Measurements from ENCODE around the gene PKD2L2. TPM values are rescaled to one million over a fixed set of nuclear protein-coding genes. Genes with fewer than 3 reads are reported as not detected.
"Not testable (repeated sequence)": the region's sequence is repeated elsewhere in the genome, so short reads cannot be mapped to it uniquely, and the experiment has no call there.

PKD2L2 gene
- polyA plus RNA-seq, 3 donors = 0.26 to 0.58 (median 0.53) TPM

GRCh38 chr5:137880313-137880712, 8.9 kb upstream of the PKD2L2 start:
- no peak for DNase-seq

- no peak for DNase-seq
Measured at GRCh38 chr5:137887831-137888230, 1.4 kb upstream of the PKD2L2 start.

GRCh38 chr5:137888466-137888862, 793 bp upstream of the PKD2L2 start:
- DNase-seq = no peak

GRCh38 chr5:137890845-137891244, 1.6 kb downstream of the PKD2L2 start:
- DNase-seq = no peak

- no peak for DNase-seq
Measured at GRCh38 chr5:137891849-137892248, 2.6 kb downstream of the PKD2L2 start.

- no peak for DNase-seq
Measured at GRCh38 chr5:137894586-137894985, 5.3 kb downstream of the PKD2L2 start.

GRCh38 chr5:137896560-137896959, 7.3 kb downstream of the PKD2L2 start:
- no peak for DNase-seq

GRCh38 chr5:137899493-137899892, 10.2 kb downstream of the PKD2L2 start:
- no peak for DNase-seq

- no peak for DNase-seq
Measured at GRCh38 chr5:137901011-137901817, 12.0 kb downstream of the PKD2L2 start.

- no peak for DNase-seq
Measured at GRCh38 chr5:137902408-137903133, 13.3 kb downstream of the PKD2L2 start.

GRCh38 chr5:137914758-137915157, 25.5 kb downstream of the PKD2L2 start:
- DNase-seq = no peak

- DNase-seq = no peak
Measured at GRCh38 chr5:137916923-137917322, 27.7 kb downstream of the PKD2L2 start.

- no peak for DNase-seq
Measured at GRCh38 chr5:137921931-137922330, 32.7 kb downstream of the PKD2L2 start.

- no peak for DNase-seq
Measured at GRCh38 chr5:137923856-137924255, 34.6 kb downstream of the PKD2L2 start.

- DNase-seq = no peak
Measured at GRCh38 chr5:137932800-137933199, 43.5 kb downstream of the PKD2L2 start.

GRCh38 chr5:137933491-137933911, 44.2 kb downstream of the PKD2L2 start:
- DNase-seq = peak; percentile 2

GRCh38 chr5:137935190-137935589, 45.9 kb downstream of the PKD2L2 start:
- DNase-seq = no peak

GRCh38 chr5:137935694-137936093, 46.4 kb downstream of the PKD2L2 start:
- DNase-seq = no peak

- no peak for DNase-seq
Measured at GRCh38 chr5:137937994-137938750, 48.9 kb downstream of the PKD2L2 start.

GRCh38 chr5:137938751-137939143, 49.5 kb downstream of the PKD2L2 start:
- no peak for DNase-seq

GRCh38 chr5:137939331-137939730, 50.1 kb downstream of the PKD2L2 start:
- no peak for DNase-seq

GRCh38 chr5:137944280-137944679, 55.0 kb downstream of the PKD2L2 start:
- not testable (repeated sequence) for DNase-seq

GRCh38 chr5:137945825-137946224, 56.6 kb downstream of the PKD2L2 start:
- no peak for DNase-seq
